RWPE2 (cell line): Measurements from ENCODE around the gene ZNF467.

Experiments used
- ATAC-seq: fragments of 200-7000 bp; cut with Tn5 transposase; 3 replicates; pipeline ENCODE4 v1.9.1; 2021; ENCODE audit warnings: low read depth
- DNase-seq: peaks from one replicate; pipeline ENCODE4 v3.0.0-alpha.2; 2020; ENCODE audit warnings: low spot score
- H3K27ac ChIP-seq: fragments of 450-650 bp; 2 replicates; pipeline ENCODE4 v1.5.1; 2017; ENCODE audit warnings: mild to moderate bottlenecking; ENCODE audit not compliant: poor library complexity, severe bottlenecking
- H3K27me3 ChIP-seq: fragments of 250-450 bp; sonication (Bioruptor Pico); 2 replicates; pipeline ENCODE4 v1.5.1; 2021; ENCODE audit warnings: mild to moderate bottlenecking, moderate library complexity; ENCODE audit not compliant: insufficient read depth, poor library complexity, severe bottlenecking
- H3K36me3 ChIP-seq: fragments of 250-450 bp; sonication (Bioruptor Pico); 2 replicates; pipeline ENCODE4 v1.5.1; 2020; ENCODE audit warnings: low read depth, mild to moderate bottlenecking, moderate library complexity
- H3K4me1 ChIP-seq: fragments of 250-450 bp; sonication (Bioruptor Pico); 2 replicates; pipeline ENCODE4 v1.5.1; 2021; ENCODE audit warnings: mild to moderate bottlenecking, moderate library complexity; ENCODE audit not compliant: insufficient read depth, poor library complexity, severe bottlenecking
- H3K4me3 ChIP-seq: fragments of 250-450 bp; sonication (Bioruptor Pico); 2 replicates; pipeline ENCODE4 v1.5.1; 2021; ENCODE audit warnings: mild to moderate bottlenecking, moderate library complexity; ENCODE audit not compliant: severe bottlenecking
- H3K9me3 ChIP-seq: fragments of 250-450 bp; sonication (Bioruptor Pico); 2 replicates; pipeline ENCODE4 v1.5.1; 2021; ENCODE audit warnings: mild to moderate bottlenecking, moderate library complexity; ENCODE audit not compliant: severe bottlenecking
- CTCF ChIP-seq: fragments of 450-650 bp; IDR thresholded peaks from one replicate; pipeline ENCODE4 v1.5.1; 2017; ENCODE audit warnings: mild to moderate bottlenecking, moderate library complexity; ENCODE audit not compliant: poor library complexity, severe bottlenecking

Gene ZNF467

GRCh38 chr7:149762089-149762488 lies 11.3 kb downstream of the ZNF467 start:
- ATAC-seq (no peak), DNase-seq (no peak)
- no peaks in the 10 kb centered on the region for H3K4me1 ChIP-seq
- H3K9me3 ChIP-seq, result no peaks in the 10 kb centered on the region
- peaks cover 60% of the 10 kb centered on the region for H3K27me3 ChIP-seq
- TF ChIP-seq CTCF, result no peak
- H3K36me3 ChIP-seq, result no peaks in the 10 kb centered on the region
- no peak overlapping the region for H3K27ac ChIP-seq
- H3K4me3 ChIP-seq, result no peak overlapping the region

- Histone ChIP-seq H3K27me3 (peaks cover 52% of the 10 kb centered on the region), H3K4me3 (no peak overlapping the region), H3K9me3 (no peaks in the 10 kb centered on the region), H3K36me3 (no peaks in the 10 kb centered on the region), H3K27ac (no peak overlapping the region), H3K4me1 (no peaks in the 10 kb centered on the region)
- no peak for TF ChIP-seq CTCF
- DNase-seq, result no peak
- no peak for ATAC-seq
Observed at GRCh38 chr7:149761307-149761706, 12.1 kb downstream of the ZNF467 start.

- ATAC-seq (no peak), DNase-seq (no peak)
- Histone ChIP-seq H3K4me3 (no peak overlapping the region), H3K36me3 (no peaks in the 10 kb centered on the region), H3K4me1 (no peaks in the 10 kb centered on the region), H3K27me3 (peaks cover 44% of the 10 kb centered on the region), H3K9me3 (no peaks in the 10 kb centered on the region), H3K27ac (no peak overlapping the region)
- TF ChIP-seq CTCF, result no peak
Observed at GRCh38 chr7:149760538-149760937, 12.8 kb downstream of the ZNF467 start.

GRCh38 chr7:149759093-149759860 lies 14.1 kb downstream of the ZNF467 start:
- DNase-seq, result no peak
- no peak overlapping the region for H3K4me3 ChIP-seq
- TF ChIP-seq CTCF, result no peak
- H3K27ac ChIP-seq, result no peak overlapping the region
- ATAC-seq, result no peak
- H3K4me1 ChIP-seq, result no peaks in the 10 kb centered on the region
- H3K9me3 ChIP-seq, result no peaks in the 10 kb centered on the region
- H3K27me3 ChIP-seq, result peaks cover 31% of the 10 kb centered on the region
- no peaks in the 10 kb centered on the region for H3K36me3 ChIP-seq

GRCh38 chr7:149753375-149754233 lies 19.8 kb downstream of the ZNF467 start:
- Histone ChIP-seq H3K4me3 (no peak overlapping the region), H3K27ac (no peak overlapping the region), H3K9me3 (no peaks in the 10 kb centered on the region), H3K4me1 (no peaks in the 10 kb centered on the region), H3K27me3 (no peaks in the 10 kb centered on the region), H3K36me3 (no peaks in the 10 kb centered on the region)
- ATAC-seq, result peak; percentile 62; the same call in 2 of the 3 replicates
- DNase-seq, result no peak
- TF ChIP-seq CTCF, result peak; percentile 63
